Activated T-cell treated with anti-CD3 and anti-CD28 coated beads, Interleukin-2, amount 50 U/mL, for 48 hours (primary cell): ENCODE measurements around the gene NUP210.

ENCODE experiments used
- DNase-seq, 2 experiments: peaks; one replicate each; pipeline ENCODE4 v3.0.0-alpha.2; 2020

Gene NUP210

DNA sequence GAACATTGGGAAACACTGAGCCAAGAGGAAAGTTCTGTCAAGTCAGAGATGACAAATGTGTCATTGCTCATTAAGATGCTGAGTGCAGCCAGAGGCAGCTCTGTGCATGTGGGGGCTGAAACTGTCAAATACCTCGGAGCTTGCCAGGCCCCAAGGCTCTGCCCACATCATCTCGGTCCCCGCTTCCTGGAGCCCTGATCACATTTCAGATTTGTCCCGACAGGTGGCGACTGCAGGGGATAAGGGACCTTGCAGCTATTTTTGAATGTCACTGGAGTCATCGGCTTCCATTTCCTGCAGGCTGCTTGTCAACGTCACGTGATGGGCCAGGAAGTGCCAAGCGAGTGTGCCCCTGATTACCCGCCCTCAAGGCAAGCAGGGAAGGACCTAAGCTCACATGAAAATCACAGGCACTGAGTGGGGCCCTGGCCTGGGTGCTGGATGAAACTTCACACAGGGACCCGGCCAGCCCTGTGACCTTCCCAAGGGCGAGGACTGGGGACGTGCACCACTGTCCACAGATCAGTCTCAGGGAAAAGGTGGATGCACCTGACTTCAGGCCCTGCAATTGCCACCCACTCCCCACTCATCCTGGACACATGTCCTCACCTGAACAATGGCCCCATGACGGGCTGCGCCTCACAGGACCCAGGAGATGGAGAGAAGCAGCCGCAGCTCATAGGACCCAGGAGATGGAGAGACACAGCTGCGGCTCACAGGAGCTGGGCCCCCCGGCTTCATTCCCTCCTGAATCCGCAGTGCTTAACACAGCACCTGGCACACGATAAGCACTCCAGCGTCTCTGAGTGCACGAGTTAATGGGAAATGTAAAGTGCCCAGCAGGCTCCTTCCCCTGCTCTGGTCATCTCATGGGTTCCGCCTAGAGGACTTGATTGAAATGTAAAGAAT is 73.4 kb downstream of the NUP210 start:
- DNase-seq = peak; percentile 82 to 84

DNA sequence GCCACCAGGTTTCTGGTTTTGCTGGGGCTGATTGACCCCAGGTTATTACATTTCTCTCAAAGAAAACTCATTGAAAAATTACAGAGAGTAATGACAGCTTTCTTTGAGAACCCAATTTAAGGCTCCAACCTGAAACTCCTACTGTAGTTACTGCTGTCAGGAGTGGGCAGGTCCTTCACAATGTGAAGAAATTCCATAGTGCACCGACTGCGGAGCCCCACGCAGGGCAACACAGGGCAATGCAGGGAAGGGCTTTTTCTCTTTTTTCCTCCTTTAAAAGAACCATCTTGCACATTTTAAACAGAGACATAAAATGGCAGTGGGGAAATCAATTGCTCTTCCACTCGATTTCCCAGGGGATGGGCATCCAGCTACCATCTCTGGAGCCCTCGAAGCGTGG is 74.3 kb downstream of the NUP210 start:
- DNase-seq = no peak

DNA sequence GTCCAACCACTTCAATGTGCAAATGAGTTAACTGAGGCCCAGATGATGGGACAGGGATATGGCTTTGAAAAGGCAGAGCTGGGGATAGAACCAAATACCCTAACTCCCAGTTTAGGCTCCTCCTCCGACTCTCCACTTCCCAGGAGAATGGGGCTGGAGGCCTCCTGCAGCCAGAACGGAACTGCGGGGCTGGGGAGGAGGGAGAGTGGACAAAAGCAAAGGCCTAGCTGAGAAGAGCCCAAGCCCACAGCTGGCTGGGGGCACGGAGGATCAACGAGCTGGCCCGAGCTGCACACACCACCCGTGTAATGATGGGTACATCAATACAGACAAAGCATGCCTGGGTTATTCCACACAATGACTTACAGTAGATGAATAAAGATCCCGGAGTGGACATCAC is 74.8 kb downstream of the NUP210 start:
- DNase-seq = no peak

DNA sequence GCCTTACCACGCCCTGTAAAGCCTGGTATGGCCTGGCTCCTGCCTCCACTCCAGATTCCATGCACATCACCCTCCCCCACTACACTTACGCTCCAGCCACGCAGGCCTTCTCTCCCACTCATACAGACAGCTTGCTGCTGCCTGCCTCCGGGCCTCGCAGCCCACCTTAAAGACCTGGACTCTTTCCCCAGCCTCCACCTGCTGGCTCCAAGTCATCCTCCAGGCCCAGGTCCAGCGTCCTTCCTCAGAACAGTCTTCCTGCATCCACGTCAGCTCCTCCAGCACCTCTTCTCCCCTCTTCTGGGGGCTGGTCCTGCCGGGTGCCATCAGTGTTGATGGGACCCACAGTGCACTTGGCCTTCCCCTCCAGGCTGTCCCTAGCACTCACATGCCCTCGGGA is 75.5 kb downstream of the NUP210 start:
- no peak for DNase-seq

DNA sequence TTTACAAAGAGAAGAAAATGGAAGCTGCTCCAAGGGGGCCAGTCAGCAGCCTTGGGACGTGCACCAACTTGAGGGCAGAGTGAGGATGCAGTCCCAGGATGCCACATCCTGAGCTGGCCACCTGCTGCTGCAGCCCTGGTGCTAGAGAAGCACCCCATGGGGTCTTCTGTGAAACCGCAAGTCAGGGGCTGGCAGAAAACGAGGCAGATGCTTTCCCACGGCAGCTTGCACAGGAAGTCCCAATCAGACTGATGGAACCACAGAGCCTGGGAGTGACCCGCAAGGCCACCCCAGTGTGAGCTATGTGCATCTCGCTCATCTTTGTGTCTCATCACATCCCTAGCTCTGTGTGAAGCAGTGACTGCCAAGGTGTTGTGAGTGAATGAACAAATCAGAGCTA is 76.5 kb downstream of the NUP210 start:
- no peak for DNase-seq

DNA sequence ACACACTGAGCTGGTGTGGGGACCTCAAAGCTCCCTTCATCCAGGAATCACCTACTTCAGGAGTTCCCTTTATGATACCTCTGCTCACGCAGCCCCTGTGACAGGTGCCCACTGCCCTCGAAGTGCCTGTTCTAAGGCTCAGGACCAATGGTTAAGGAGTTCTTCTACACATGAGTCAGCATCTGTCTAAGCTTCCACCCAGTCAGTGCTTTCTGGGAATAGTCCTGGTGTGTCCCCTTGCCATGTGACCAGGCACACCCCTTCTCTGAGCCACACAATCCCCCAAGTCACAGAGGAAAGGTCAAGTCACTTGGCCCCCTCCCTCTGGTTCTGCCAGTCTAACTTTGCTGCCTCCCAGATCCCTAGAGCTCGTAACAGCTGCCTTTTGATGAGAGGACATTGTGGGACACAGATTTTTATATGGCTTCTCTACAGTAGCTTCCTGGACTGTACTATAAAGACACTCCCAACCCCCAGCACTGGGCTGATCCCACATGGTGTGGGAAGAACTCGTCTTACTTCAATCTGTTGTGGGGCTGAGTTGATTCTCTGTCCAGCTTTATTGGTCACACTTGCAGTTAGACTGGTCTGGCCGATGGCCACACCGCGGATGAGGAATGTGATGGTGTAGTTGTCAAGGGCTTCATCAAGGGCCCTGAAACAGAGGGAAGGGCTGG is 78.8 kb downstream of the NUP210 start:
- DNase-seq = no peak

DNA sequence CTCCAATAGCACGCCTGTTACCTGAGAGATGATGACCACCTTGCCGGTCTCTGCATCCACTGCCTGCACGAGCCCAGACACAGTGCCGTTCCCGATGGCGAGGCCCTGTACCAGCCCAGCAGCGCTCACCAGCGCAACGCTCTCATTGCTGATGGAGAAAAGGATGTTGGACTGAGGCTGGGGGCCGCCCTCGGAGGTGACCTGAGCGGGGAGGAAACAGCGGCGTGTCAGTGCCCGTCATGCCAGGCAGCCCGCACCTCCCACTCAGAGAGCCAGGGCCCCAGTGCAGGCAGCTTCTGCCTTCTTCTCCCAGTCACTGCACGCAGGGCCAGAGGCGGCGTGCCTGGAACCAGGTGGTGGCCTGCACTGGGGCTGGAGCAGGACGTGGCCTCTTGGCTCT is 80.3 kb downstream of the NUP210 start:
- no peak for DNase-seq

DNA sequence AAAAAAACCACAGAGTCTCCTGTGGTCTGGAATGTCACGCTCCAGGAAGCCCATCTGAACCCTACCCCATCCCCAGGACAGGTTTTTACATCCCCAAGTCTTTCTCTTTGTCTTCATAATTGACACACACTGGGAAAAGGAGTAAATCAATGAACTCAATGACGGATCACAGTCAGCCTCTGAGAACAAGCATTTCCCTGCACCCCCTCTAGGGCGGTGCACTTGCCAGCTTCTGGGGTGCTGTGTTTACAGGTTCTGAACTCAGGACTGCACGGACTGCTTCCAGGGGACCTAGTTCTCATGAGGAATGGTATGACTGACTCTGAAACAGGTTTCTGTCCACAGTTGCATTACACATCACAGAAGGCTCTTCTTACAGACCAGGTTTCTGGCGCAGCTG is 81.1 kb downstream of the NUP210 start:
- no peak for DNase-seq

DNA sequence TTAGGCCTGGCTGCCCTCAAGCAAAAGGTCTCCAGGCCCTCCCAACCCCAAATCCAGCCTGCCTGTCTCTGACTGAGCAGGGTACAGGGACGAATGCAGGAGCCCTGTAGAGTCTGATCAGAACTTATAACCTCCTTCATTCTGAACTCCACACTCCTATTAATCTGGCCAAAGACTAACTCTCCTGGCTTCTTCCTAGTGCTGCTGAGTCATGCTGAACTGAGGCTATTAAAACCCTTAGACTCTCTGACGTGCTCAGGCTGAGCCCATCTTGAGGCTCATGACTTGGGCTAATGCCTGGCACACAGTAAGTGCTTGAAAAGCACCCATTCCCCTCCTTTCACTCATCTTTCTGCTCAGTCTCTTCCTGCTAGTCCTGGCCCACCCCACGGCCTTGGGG is 81.9 kb downstream of the NUP210 start:
- no peak for DNase-seq

DNA sequence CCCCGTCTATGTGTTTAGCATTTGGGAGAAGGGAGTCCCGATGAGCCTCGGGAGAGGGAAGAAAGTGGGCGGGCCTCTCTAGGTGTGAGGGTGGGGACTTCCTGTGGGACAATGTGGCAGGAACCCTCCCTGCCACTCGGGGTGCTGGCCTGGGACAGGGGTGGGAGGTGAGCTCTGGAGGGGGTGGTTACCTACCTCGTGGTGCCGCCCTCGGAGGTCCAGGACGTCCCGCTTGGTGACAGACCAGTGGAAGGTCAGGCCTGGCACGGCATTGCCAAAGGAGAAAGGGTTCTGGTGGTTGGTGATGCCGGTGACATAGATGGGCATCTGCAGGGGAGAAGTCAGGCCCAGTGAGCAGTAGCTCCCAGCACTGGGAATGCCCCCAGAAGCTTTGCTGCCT is 83.5 kb downstream of the NUP210 start:
- no peak for DNase-seq

DNA sequence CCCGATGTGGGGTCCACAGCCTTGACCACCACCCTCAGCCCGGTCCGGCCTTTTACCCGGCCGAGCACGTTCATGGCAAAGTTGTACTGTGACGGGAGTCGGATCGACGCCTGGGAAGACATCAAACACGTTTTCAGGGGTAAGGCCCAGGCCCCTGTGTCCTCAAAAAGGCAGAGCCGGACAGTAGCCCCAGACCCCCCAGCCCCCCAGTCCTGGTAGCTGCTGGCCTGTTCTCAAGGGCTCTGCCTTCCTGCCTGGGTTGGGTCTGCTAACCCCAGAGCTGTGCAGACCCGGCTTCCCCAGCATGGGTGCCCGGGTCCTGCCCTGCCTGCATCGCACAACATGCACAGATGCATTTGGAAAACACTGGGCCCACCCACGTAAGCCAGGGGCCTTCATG is 84.6 kb downstream of the NUP210 start:
- DNase-seq = no peak

DNA sequence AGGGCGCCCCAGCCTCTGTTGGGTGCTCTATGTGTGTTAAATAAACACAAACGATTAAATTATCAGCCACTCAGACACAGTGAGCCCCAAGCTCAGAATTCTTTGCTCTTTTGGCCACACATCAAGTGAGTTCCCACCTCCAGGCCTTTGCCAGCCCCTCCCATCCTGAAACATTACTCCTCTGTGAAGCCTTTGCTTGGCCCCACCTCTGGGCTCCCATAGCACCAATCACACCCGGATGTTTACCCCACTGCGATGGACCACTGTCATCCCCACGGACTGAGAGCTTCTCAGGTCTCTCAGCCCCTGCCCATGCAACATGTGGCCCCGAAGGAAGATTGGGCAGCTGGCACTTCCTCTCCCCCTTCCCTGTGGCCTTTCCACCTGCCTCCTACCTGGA is 85.1 kb downstream of the NUP210 start:
- no peak for DNase-seq

DNA sequence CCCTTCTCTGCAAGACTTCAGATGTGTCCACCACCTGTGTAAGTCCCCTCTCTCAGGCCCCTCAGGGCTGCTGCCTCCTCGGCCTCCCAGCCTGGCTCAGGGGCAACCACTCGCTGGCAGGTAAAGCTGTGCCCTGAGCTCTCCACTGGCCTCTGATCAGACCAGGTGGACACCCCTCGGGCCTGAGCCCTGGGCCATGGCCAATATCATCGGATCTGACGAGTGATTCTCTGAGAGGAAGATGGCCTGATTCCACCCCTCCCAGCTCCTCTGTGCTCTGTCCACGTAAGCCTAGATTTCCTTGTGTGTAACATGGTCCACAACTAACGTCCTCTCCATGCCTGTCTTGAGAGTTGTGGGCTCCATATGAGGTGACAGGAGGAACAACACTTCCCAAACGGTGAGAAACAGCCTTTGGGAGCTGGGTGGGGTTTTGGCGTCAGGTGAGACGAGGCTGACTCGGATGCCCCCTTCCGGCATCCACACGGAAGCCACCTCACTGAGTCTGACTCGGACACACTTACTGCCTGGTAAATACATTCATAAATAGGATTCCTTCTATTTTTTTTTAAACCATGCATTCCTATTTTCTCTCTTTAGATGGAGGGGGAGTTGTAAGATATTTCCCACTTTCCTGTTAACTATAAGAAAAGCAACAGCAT is 86.8 kb downstream of the NUP210 start:
- DNase-seq = no peak

DNA sequence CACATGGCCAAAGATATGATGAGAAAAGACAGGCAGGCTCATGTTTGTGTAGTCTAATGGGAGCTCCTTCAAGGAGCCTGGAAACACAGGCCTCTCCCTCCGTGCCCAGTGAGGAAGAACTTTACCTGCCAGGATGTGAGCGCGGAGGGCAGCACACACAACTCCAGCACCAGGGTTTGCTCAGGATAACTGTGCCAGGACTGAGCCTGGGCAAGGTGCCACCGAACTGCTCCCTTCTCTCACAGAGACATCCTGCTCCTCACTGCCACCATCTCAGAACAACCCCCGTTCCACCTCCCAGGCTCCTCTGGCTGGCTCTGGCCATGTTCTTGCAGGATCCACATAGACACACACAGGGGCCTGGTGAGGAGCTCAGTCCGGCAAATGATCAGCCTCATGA is 87.4 kb downstream of the NUP210 start:
- no peak for DNase-seq

DNA sequence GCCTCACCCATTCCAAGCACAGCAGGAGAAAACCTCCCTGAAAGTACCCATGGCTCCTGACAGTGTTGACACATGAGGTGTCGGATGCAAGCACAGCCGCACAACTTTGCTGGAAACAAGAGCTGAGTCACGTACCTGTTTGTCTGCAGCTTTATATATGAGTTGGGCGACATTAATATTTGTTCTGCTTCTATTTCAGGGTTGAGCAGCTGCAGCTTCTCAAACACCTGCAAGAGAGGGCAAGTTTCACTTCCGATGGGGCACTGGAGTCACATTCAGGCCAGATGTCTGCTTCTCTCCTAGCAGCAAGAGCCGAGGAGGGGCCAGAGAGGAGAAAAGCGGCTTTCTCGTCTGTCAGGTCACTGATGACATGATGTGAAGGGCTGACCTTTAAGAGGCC is 88.0 kb downstream of the NUP210 start:
- no peak for DNase-seq

DNA sequence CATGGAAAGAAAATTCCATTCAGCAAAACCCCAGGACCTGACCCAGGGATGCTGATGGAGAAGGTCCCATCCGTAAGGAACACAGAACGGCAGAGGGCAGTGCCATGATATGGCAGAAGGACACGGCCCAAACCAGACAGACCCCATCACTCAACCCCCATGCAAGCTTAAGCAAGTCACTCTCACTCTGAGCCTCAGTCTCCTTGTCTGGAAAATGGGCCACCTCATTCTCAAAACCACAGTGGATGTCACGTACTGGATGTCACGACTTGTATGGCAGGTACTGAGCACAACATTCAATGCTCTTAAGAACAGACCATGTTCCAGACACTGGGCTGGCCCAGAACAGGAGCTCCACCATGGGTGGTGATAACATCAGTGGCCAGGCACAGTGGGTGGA is 90.4 kb downstream of the NUP210 start:
- no peak for DNase-seq

DNA sequence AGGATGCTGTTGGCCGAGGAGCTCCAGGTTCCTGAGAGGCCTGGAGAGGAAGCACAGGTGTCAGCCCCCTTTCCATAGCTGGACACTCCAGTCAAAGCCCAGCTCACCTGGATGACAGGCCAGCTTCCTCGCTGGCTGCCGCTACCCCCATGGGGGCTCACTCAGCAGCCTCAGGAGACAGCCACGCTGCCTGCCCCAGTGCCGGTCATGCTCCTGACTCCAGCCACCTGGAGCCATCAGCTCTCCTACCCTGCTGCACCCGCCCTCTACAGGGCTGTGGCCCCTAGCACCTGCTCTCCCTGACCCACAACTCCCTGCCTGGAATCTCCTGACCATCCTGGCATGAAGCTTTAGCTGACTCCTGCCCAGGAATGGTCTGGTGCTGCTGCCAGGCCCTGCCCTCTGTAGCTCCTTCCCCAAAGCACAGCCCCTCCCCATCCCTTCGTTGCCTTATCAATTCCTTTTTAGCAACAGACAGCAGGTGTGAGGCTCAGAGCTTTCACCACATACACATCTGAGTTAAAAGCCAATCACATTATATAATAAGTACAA is 94.2 kb downstream of the NUP210 start:
- DNase-seq = no peak

DNA sequence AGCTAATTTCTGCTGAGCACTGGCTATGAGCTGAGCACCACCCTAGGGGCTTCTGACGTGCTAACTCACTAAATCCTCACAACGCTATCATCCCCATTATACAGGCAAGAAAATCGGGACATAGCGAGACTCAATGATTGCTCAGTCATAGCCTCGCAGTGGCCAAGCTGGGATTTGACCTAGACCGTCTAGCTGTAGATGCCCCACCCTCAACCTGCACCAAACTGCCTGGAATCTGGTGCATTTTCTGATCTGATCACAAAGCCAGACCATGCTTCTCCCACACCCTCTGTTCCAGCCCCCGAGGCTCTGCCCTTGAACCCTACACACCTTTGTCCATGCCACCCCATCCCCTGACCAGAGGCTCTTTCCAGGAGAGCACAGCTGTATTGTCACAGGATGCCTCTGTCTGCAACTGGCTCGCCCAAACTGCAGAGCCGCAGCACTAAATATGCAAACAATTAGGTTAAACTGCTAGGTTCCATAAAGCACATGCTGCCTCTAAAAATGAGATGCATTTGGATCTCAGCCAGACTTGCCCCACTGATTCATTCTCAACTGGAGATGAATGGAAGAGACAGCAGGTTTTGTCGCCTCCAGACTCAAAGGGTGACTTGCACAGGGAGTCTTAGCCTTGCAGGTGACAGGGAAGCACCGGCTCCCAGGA is 95.2 kb downstream of the NUP210 start:
- DNase-seq = no peak

DNA sequence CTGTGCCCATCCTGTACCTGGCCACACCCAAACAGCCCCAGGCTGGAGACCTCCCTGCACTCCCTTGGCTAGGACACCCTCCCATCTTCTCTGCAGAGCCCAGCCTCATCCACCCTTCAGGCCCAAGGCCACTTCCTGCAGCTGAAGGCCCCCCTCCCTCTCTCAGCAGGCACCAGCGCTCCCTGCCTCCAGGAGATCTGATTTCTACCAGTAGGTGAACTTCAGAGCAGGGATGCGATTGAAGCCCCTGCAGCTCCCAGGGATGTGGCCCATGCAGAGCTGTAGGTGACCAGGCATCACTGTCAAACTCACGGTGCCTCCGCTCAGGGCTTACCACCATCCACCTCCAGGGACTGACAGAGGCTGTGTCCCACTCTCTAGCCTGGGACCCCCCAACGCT is 96.3 kb downstream of the NUP210 start:
- no peak for DNase-seq

DNA sequence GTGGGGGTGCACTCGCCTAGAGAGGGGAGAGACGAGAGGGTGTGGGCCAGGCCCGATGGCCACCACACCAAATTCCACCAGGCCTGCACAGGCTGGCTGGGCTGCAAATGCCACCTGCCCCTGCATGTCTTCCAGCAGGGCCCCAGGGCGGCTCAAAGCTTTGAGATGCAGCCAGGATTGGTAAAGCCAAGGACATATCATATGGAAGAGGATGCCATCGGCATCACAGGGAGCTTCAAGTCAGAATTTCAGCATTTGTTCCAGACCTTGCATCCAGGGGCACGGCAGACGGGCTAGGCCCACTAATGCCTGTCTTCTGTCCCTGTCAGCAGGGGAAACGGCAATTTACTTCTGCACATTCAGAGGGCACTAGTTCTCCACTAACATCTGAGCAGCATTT is 97.8 kb downstream of the NUP210 start:
- DNase-seq = no peak

DNA sequence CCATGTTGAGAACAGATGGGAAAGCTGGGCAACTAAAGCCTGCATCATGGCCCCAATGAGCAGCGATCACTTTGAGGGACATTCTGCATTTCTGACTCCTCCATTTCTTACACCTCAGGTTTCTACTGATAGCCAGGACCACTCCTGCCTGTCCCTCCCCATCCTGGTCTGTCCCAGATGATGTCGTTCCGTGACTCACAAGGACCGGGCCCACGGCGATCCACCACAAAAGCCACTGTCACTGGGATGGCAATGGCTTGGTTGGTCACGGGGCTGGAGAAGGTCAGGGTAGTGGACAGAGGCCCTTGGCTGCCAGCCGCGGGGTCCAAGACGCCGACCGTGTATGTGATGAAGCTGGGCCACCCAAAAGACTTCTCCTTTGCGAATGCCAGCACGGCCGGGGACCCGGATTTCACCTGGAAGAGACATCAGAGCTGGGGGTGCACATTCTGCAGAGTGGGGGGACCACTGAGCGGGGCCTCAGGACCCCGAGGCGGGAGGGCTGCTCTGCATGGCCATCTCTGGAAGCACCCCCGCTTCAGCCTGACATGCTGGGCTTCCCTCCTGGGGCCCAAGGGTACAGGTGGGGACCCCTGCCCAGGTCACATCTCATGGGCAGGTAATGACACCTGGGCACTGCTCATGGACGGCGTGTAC is 100.4 kb downstream of the NUP210 start:
- DNase-seq = no peak

DNA sequence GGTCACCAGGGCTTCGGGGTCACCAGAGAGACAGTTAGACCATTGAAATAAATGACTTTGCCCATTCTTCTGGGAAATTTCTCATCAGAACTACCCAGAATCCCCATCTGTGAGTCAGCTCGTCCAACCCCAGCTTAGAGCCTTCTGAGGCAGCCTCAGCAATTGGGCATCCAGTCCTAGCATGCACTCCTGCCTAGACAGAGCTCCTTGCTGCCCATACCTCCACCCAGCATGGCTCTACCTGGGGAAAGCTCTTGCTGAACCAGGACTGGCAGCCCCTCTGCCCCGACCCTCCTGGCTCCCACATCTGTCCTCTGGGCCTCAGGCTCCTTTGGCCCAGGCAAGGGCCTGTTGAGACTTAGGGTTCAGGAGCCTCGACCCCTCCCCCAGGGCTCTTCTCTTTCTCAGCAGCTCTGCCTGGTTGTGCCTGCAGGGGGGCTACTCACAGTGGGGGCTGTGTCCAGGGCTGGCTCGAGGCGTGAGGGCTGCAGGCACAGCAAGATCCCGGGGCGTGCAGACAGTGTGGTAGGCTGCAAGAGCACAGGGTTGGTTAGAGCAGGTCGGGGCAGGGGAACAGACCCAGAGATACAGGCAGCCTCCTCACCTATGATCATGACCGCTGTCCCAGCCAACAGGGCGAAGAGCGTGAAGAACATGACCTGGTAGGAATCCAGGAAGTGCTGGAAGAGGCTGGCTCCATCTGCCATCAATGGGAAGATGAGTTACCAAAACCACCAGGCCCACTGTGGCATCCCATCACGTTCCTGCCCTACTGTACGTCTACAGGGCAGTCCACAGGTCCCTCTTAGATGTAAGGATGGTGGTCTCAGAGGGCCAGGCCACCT is 101.3 kb downstream of the NUP210 start:
- no peak for DNase-seq
